Measurements from ENCODE around the gene UBE2R2.
"Not testable (repeated sequence)": the region's sequence is repeated elsewhere in the genome, so short reads cannot be mapped to it uniquely, and the experiment has no call there.

The UBE2R2 gene, protein sequence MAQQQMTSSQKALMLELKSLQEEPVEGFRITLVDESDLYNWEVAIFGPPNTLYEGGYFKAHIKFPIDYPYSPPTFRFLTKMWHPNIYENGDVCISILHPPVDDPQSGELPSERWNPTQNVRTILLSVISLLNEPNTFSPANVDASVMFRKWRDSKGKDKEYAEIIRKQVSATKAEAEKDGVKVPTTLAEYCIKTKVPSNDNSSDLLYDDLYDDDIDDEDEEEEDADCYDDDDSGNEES

DNA sequence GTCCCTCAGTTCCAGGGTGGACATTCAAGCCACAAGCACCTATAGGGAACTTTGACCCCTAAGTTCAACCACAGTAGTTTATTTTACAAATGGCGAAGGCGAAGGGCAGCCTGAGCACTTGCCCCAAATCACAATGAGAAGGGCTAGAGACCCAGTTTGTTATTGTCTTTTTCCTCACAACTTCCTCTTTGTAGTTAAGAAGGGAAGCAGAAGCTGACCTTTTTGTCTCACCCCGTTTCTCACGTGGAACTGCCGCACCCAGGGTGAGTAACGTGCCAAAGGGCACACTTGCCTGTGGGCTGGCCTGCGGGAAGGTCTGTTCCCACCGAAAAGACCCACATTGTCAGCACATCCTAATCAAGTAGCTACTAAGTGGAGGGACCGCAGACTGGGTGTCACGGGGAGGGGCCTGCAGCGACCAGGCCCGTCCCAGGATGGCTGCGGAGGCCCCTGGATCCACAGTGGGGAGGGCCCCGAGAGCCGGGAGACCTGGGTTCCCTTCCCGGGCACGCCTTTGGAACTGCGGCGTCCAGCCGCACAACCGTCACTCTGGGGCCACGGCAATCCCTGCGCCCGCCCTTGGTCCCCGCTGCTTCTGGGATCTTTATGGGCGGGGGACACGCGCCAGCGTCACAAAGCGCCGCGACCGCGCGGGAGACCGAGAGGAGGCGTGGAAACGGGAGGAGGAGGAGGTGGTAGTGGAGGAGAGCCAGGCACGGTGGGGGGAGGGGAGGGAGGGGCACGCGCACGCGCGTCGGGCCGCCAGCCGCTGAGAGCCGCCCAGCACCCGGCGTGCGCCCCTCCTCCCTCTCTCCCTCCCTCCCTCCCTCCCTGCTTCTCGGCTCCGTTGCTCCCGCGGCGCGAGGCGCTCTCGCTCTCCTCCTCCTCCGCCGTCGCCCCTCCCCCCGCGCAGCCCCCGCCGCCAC lies at the start of gene UBE2R2:
UBE2R2 (plus strand) TSS at position 834 of the 926 bp plus-strand sequence. CDS start 598 bp downstream, outside the sequence.
- peak; percentile 83 to 90 for DNase-seq (ENCODE audit: low read depth in 2 of 2)

DNA sequence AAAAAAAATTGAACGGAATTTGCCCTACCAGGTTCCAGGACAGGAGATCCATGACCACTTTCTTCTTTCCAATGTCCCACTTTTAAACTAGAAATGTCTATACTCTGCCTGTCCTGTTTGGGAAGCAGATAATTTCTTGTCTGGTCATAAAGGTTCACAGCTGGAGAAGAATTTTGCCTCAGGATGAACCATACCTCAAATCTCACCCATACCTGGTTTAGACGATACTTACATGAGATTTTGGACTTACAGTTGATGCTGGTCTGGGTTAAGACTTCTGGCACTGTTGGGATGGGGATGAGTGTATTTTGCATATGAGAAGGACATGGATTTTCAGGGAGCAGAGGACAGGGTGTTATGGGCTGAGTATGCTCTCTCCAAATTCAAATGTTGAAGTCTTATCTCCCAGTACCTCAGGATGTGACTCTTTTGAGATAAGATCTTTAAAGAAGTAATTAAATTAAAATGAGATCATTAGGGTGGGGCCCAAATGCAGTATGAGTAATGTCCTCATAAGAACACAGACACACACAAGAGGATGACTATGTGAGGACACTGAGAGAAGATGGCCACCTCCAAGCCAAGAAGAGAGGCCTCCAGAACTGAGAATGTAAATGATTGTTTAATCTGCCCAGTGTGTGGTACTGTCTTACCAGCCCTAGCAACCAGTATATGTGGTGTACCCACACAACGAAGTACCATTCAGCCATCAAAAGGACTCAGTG lies 46.6 kb upstream of the UBE2R2 start:
- not testable (repeated sequence) for DNase-seq (ENCODE audit: low read depth in 2 of 2)

DNA sequence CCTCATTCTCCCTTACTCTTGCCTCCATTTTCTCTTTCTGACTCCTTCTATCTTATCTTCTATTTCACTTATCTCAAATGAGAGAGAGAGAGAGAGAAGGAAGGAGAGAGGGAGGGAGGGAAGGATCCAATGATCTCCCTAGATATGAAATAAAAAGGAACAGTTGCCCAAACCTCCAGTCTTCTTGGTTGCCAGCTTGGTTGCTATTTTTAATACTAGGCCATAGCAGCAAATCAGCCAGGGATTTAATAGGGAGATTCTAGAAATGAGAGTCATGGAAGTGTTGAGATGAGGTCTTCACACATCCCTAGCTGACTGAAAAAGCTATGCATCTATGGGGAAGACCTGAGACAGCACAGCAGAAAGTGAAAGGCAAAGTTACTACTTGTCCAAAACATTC lies 43.8 kb upstream of the UBE2R2 start:
- not testable (repeated sequence) for DNase-seq (ENCODE audit: low read depth in 2 of 2)

DNA sequence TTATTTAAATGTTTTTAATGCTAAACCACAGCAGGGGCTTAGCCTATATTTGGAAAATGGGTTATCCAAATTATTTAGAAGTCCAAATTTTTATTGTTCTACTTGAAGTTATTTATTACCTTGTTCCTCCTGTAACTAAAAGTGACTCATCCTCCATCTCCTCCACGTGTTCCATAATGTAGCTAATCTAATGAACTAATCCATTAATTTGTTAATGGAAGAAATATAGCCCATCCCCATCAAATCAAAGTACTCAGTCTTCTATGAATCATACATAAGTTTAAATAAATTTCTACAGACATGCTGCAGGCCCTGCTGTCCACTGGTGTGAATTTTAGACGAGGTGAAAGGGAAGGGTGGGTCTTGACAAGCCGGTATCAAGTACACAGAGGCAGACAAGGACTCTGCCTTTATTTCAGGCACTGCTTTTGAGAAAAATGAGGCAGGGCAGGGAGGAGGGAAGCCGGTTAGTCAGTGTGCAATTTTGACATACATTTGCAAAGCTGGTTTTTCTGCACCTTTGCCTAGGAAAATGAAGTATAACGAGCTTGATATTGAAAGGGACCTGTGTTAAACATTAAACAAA lies 42.8 kb upstream of the UBE2R2 start:
- not testable (repeated sequence) for DNase-seq (ENCODE audit: low read depth in 2 of 2)

DNA sequence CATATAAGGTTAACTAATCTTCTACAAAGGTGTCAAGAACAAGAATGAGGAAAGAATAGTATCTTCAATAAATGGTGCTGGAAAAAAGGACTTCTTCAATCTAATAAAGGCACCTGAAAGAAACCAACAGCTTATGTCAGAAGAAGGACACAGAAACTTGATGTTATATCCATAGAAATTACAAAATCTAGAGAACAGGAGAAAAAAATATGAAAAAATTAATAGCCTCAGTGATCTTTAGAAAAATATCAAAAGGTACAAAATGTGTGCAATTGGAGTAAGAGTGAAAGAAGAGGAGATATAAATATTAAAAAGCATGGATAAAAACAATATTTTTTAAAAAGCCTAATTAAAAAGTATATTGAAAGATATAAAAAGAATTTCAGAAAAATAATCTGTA lies 40.4 kb upstream of the UBE2R2 start:
- no peak for DNase-seq (ENCODE audit: low read depth in 2 of 2)

DNA sequence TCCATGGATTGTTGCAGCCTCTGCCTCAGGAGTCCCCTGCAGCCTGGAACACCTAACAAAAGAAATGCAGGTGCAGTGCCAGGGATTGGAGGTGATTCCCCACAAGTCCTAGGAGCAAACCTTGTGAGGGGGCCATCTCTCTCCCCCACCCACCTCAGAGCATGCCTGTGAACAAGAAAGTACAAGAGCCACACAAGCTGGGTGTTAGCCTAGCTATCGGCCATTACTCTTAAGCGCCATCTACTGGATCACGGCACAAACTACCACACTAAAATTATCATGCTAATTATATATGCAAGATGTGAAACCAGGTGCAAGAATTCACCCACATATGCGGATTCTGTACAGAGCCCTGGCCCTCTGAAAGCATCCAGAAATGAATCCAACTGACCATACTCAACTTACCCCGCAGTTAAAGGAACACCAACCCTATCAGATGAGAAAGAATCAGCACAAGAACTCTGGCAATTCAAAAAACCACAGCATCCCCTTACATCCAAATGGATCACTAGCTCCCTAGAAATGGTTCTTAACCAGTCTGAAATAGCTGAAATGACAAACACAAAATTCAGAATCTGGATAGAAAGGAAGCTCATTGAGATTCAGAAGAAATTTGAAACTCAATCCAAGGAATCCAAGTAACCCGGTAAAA lies 38.1 kb upstream of the UBE2R2 start:
- peak in 1 of 2 donors; percentile 10 for DNase-seq (ENCODE audit: low read depth in 2 of 2)

DNA sequence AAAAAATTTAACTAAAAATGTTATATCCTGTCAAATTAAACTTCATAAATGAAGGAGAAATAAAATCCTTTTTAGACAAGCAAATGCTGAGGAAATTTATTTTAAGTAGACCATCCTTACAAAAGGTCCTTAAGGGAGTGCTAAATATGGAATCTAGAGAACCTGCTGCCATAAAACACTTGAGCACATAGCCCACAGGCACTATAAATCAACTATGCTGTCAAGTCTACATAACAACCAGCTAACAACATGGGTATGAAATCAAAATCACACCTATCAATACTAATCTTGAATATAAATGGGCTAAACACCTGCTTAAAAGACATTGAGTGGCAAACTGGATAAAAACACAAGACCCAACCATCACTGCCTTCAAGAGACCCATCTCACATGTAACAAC lies 36.7 kb upstream of the UBE2R2 start:
- DNase-seq (ENCODE audit: low read depth in 2 of 2): no peak

DNA sequence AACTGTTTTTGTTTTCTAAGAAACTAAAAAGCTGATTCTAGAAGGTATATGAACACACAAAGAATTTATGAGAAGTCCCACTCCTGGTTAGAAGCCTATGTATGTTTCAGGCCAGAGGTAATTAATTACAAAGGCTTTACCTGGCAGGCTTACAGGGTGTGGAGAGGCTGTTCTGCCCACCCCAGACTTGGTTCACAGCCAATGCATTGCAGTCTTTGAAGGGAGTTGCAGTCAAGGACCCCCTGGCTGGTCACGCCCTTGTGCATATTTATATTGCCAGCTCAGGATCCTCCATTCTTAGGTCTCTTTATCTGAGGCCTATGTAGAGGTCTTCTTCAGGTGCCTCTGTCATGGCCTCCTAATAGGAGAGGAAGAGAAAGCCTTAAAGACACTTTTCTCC lies 35.2 kb upstream of the UBE2R2 start:
- DNase-seq (ENCODE audit: low read depth in 2 of 2): no peak

DNA sequence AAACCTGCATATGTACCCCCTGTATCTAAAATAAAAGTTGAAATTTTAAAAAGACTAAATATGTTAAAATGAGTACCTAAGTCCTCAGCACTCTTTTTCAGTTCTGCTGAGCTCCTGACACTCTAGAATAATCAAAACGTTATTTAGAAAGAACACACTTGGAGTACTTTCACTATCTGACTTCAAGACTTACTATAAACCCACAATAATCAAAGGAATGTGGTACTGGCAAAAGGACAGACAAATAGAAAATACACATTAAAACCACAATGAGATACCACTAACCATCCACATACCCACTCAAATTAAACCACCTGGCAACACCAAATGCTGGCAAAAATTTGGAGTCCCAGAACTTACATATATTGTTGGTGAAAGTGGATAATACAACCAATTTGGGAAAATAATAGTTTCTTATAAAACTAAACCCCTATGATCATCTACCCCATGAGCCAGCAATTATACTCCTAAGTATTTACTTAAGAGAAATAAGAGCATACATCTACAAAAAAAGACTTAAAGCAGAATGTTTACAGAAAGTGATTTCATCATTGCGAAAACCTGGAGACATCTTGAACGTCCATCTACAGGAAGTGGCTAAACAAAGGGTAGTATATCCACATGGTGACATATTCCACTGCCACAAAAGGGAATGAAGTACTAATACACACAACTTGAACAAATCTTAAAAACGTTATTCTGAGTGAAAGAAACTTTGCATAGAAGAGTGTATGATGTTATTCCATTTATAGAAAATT lies 34.4 kb upstream of the UBE2R2 start:
- DNase-seq (ENCODE audit: low read depth in 2 of 2): no peak

DNA sequence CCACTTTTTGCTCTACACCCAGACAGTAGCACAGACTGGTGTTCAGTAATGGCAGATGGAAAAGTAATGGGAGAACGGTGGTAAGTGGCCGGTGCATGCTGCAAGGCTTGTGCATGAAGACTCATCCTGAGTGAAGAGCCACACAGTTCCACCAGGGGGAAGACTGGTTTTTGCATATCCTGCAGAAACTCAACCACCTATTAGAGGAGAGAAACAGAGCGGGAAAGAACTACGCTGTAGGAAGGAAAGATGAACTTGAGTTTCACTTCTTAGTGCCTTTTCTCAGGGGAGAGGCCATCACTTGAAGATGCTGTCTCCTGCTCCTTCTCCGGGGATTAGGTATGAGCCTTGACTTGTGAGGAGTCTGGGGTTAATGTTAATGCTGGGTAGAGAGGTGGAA lies 31.0 kb upstream of the UBE2R2 start:
- no peak for DNase-seq (ENCODE audit: low read depth in 2 of 2)

DNA sequence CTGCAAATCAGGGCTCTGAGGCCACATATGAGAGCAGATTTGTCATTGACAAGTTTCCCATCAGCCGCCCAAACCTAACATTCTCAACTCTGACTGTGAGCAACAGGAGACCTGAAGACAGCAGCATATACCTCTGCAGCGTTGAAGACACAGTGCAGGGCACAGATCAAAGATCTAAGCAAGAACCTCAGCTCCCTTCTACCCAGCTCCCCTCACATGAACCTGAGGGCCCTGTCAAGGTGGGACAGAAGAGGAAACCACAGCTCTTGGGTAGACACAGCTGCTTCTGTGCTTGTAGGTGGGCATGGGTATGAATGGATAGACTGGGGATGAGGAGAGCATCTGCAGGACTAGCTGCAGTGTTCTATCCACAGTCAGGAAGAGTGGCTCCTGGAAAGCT lies 30.3 kb upstream of the UBE2R2 start:
- DNase-seq (ENCODE audit: low read depth in 2 of 2): no peak

DNA sequence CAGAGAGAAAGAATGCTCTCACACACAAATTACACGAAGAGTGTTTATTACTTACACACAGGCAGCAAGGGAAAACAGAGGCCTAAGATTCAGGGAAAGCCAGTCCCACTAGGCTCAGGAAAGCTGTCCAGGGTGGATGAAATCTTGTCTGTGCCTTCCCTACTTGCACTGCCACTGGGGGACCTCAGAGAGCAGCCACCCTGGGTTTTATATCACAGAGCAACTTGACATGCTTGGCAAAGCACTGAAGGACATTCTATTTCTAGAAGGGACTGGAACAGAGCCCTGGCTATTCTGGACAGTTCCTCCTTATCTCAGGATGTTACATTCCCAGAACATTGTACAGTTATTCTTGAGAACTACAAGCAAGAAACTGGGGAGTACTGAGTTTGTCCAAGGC lies 29.1 kb upstream of the UBE2R2 start:
- no peak for DNase-seq (ENCODE audit: low read depth in 2 of 2)

DNA sequence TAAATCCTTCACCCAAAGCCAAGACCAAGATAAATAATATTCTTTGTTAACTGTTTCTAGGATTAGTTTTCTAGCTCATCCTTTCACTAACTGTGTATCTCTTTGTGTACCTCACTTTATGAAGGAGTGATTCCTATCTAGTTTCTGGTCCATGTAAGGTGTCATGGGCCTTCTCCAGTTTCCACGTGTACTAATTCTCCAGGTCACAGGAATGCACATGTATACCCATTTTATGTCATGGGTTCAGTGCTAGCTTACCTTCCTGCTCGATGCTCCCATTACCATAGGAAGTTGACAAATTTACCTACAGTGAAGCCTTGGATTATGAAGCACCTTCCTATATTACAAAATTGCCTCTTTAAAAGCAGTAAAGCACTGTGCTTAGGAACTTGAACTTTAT lies 27.5 kb upstream of the UBE2R2 start:
- not testable (repeated sequence) for DNase-seq (ENCODE audit: low read depth in 2 of 2)

DNA sequence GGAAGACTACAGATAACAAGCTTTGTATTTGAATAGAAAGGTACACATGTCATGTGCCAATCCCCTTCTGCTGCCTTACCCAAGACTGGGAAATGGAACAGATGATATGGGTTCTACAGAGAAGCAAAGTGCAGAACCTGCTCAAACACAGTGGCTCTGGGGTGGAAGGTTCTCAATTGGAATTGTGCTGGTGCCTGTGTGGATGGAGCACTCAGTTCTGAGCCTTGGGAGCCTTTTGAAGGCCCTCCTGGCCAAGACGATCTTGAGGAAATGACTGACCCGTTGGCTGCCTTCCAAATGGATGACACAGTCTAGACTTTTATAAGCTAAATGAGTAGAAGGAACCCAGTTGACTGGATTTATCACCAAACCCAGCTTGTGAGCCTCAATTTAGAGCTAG lies 25.8 kb upstream of the UBE2R2 start:
- DNase-seq (ENCODE audit: low read depth in 2 of 2): no peak

DNA sequence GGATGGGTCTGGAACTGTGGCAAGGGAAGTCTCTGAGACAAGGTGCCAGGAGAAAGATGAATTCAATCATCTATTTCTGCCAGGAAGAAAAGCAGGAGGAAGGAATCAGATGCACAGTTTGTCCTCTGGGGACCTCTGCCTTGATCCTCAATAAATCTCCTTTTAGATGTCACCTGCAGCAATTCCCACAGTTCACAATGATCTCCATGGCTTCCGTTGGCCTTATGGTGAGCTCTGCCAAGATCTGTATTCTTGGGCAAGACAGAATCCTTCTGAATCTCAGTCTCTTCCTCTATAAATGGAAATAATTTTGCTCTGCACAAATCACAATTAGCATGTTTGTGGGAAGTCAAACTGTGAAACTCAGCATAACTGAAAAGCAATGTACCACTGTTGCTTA lies 23.5 kb upstream of the UBE2R2 start:
- DNase-seq (ENCODE audit: low read depth in 2 of 2): not testable (repeated sequence)

DNA sequence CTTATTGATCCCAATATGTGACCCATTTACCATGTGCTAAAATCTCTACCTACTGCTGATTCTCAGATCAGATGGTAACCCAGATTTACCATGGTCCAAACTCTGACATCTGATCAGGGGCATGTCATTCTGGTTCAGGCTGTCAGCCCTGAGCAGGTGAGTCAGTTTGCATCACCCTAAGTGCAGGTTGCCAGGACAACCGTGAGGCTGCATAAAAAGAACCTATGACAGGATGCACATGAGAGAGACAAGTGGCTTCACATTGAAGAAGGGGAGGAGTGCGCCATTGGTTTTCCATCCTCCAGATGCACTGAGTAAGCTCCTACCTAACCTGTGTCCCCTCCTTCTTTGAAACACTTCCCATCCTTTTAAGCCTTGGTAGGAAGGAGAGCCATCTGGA lies 22.4 kb upstream of the UBE2R2 start:
- DNase-seq (ENCODE audit: low read depth in 2 of 2): peak in 1 of 2 donors; percentile 22

DNA sequence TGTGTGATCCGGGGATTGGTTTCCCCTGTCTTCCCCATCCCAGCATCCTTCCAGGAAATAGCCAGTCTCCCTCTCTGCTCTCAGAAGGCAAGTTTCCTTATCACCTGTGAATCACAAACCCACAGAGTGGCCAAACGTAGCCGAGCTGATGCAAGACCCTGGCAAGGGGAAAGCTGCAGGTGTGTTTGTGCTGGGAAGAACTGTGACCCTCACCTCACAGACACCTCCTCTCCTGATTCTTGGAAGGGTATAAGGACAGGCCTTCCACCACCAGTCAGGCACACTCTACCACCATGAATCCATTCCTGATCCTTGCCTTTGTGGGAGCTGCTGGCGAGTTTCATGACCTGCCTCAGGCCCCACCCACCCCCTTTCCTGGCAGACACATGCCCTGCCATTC lies 21.7 kb upstream of the UBE2R2 start, which contains the start of gene PRSS3:
PRSS3 (plus strand) TSS at position 281 of the 400 bp plus-strand sequence; CDS start at position 294, 13 bp downstream.
- no peak for DNase-seq (ENCODE audit: low read depth in 2 of 2)

DNA sequence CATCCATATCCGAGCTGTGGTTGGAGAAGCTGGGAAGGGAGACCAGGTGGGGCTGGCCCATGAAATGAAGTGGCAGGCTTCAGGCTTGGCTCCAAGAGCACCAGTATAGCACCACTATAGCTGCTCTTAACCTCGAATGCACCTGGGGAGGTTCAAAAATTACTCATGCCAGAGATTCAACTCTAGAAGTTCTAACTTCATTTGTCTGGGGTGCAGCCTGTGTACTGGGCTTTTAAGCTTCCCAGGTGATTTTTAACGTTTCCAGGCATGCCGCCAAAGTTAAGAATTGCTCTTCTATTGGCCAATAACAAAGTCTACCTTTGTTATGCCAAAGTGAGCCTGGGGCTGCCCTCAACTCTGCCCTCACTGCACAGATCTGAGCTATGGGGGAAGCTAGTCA lies 21.1 kb upstream of the UBE2R2 start:
- DNase-seq (ENCODE audit: low read depth in 2 of 2): no peak

DNA sequence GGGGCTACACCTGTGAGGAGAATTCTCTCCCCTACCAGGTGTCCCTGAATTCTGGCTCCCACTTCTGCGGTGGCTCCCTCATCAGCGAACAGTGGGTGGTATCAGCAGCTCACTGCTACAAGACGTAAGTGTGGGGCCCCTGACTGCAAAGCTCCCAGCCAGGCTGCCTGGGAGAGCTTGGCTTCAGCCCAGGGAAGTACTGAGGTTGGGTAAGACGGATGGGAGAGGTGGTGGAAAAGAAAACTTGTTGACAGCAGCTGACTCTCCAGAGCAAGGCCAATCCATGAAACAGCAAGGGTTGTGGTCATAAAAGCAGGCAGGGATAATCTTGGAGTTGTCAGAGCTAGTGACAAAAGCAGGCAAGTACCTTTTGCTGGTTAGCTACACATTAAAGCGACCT lies 20.3 kb upstream of the UBE2R2 start:
- DNase-seq (ENCODE audit: low read depth in 2 of 2): not testable (repeated sequence)

DNA sequence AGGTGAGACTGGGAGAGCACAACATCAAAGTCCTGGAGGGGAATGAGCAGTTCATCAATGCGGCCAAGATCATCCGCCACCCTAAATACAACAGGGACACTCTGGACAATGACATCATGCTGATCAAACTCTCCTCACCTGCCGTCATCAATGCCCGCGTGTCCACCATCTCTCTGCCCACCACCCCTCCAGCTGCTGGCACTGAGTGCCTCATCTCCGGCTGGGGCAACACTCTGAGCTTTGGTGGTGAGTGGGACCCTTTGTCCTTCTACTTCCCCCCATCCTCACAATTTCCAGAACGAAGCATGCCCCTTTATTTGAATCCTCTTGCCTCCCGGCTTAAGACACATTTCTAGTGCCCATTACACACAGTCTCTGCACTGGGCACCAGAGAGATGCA lies 19.1 kb upstream of the UBE2R2 start:
- DNase-seq (ENCODE audit: low read depth in 2 of 2): no peak

DNA sequence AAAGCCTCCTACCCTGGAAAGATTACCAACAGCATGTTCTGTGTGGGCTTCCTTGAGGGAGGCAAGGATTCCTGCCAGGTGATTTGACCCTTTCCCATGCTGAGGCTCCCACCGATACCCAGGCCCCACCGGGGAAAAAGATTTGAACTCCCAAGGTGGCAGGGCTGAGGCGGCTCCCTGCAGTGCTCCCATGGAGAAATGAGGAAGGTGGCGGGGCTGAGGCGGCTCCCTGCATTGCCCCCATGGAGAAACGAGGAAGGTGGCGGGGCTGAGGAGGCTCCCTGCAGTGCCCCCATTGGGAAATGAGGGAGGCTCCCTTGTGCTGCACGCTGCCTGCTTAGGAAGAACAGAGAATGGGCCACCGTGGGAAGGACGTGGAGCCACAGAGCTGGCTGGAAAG lies 18.4 kb upstream of the UBE2R2 start:
- DNase-seq (ENCODE audit: low read depth in 2 of 2): no peak

Data from stimulated activated CD8-positive, alpha-beta memory T cell treated with anti-CD3 and anti-CD28 coated beads, Interleukin-15, amount 100 ng/mL, for 48 hours (primary cell).